Measurements from ENCODE around the gene RASGRP3. TPM values are rescaled to one million over a fixed set of nuclear protein-coding genes. Genes with fewer than 3 reads are reported as not detected.
"Not testable (repeated sequence)": the region's sequence is repeated elsewhere in the genome, so short reads cannot be mapped to it uniquely, and the experiment has no call there.

The RASGRP3 gene
- total RNA-seq (2014; rRNA removed; shearing (Covaris generic)) = 0.84 and 2.1 TPM in 2 replicates
- polyA plus RNA-seq (2015; cell fraction: cytosol; rRNA removed) = 0.01 TPM in 2 replicates
- polyA plus RNA-seq (2015; cell fraction: nucleus; rRNA removed) = 0.09 and 0.13 TPM in 2 replicates

- peak; percentile 86 for DNase-seq (ENCODE audit: low read depth)
Measured at GRCh38 chr2:33476131-33476792, at the start of gene RASGRP3. TSS of gene RASGRP3 (plus strand) at chr2:33476649. CDS start at chr2:33515137, 38,488 bp downstream.

- peak; percentile 68 for DNase-seq (ENCODE audit: low read depth)
Measured at GRCh38 chr2:33426666-33427231, 49.7 kb upstream of the RASGRP3 start.

GRCh38 chr2:33430077-33430476 is 46.4 kb upstream of the RASGRP3 start:
- no peak for DNase-seq (ENCODE audit: low read depth)

GRCh38 chr2:33430856-33431255 is 45.6 kb upstream of the RASGRP3 start:
- DNase-seq (ENCODE audit: low read depth) = no peak

- no peak for DNase-seq (ENCODE audit: low read depth)
Measured at GRCh38 chr2:33432871-33433270, 43.6 kb upstream of the RASGRP3 start.

- DNase-seq (ENCODE audit: low read depth) = no peak
Measured at GRCh38 chr2:33433279-33434235, 42.9 kb upstream of the RASGRP3 start.

- no peak for DNase-seq (ENCODE audit: low read depth)
Measured at GRCh38 chr2:33435518-33435917, 40.9 kb upstream of the RASGRP3 start.

GRCh38 chr2:33436083-33436482 is 40.4 kb upstream of the RASGRP3 start:
- no peak for DNase-seq (ENCODE audit: low read depth)

GRCh38 chr2:33437297-33437696 is 39.2 kb upstream of the RASGRP3 start:
- DNase-seq (ENCODE audit: low read depth) = peak; percentile 71

GRCh38 chr2:33437815-33438214 is 38.6 kb upstream of the RASGRP3 start:
- no peak for DNase-seq (ENCODE audit: low read depth)

- DNase-seq (ENCODE audit: low read depth) = peak; percentile 55
Measured at GRCh38 chr2:33441235-33441810, 35.1 kb upstream of the RASGRP3 start.

- not testable (repeated sequence) for DNase-seq (ENCODE audit: low read depth)
Measured at GRCh38 chr2:33442052-33442451, 34.4 kb upstream of the RASGRP3 start.

GRCh38 chr2:33442528-33443079 is 33.8 kb upstream of the RASGRP3 start:
- DNase-seq (ENCODE audit: low read depth) = no peak

GRCh38 chr2:33443274-33443829 is 33.1 kb upstream of the RASGRP3 start:
- DNase-seq (ENCODE audit: low read depth) = no peak

- DNase-seq (ENCODE audit: low read depth) = no peak
Measured at GRCh38 chr2:33444967-33445366, 31.5 kb upstream of the RASGRP3 start.

GRCh38 chr2:33448220-33448899 is 28.1 kb upstream of the RASGRP3 start:
- no peak for DNase-seq (ENCODE audit: low read depth)

GRCh38 chr2:33451214-33451613 is 25.2 kb upstream of the RASGRP3 start:
- no peak for DNase-seq (ENCODE audit: low read depth)

GRCh38 chr2:33451825-33452224 is 24.6 kb upstream of the RASGRP3 start:
- no peak for DNase-seq (ENCODE audit: low read depth)

- no peak for DNase-seq (ENCODE audit: low read depth)
Measured at GRCh38 chr2:33452545-33452944, 23.9 kb upstream of the RASGRP3 start.

GRCh38 chr2:33453905-33454479 is 22.5 kb upstream of the RASGRP3 start:
- peak; percentile 23 for DNase-seq (ENCODE audit: low read depth)

Data from HT1080 (cell line).